Measurements from ENCODE around the gene RPS27L.

GRCh38 chr15:63157118-63157843, at the start of gene RPS27L:
- no peak for TF ChIP-seq CTCF (conservative IDR thresholded peaks at IDR 0.05; ENCODE audit: low read length)
- TF ChIP-seq EZH2phosphoT487 (IDR thresholded peaks at IDR 0.05; ENCODE audit: borderline replicate concordance, low read depth, low read length), result no peak
